Measurements from ENCODE around the gene AVP.

The AVP gene

GRCh38 chr20:3109350-3110302 lies 25.1 kb upstream of the AVP start:
- no peak for DNase-seq

- no peak for DNase-seq
These were observed 23.0 kb upstream of the AVP start for GRCh38 chr20:3107464-3108025.

- DNase-seq: no peak
These were observed 22.3 kb upstream of the AVP start for GRCh38 chr20:3106658-3107463.

- DNase-seq: no peak
These were observed 21.7 kb upstream of the AVP start for GRCh38 chr20:3106185-3106584.

GRCh38 chr20:3105256-3106137 lies 21.0 kb upstream of the AVP start:
- DNase-seq: no peak

- no peak for DNase-seq
These were observed 19.0 kb upstream of the AVP start for GRCh38 chr20:3103369-3104032.

GRCh38 chr20:3102575-3103368 lies 18.2 kb upstream of the AVP start:
- no peak for DNase-seq

GRCh38 chr20:3101737-3102574 lies 17.4 kb upstream of the AVP start:
- DNase-seq: no peak

GRCh38 chr20:3101251-3101650 lies 16.7 kb upstream of the AVP start:
- DNase-seq: no peak

GRCh38 chr20:3100480-3100879 lies 16.0 kb upstream of the AVP start:
- DNase-seq: no peak

- no peak for DNase-seq
These were observed 10.5 kb upstream of the AVP start for GRCh38 chr20:3094848-3095629.

- DNase-seq: no peak
These were observed 9.4 kb upstream of the AVP start for GRCh38 chr20:3093861-3094361.

- DNase-seq: no peak
These were observed 8.3 kb upstream of the AVP start for GRCh38 chr20:3092611-3093379.

- no peak for DNase-seq
These were observed 6.0 kb upstream of the AVP start for GRCh38 chr20:3090565-3090964.

- no peak for DNase-seq
These were observed 3.5 kb upstream of the AVP start for GRCh38 chr20:3088031-3088430.

GRCh38 chr20:3085571-3086072 lies 1.1 kb upstream of the AVP start:
- no peak for DNase-seq

GRCh38 chr20:3084986-3085360 lies 449 bp upstream of the AVP start:
- no peak for DNase-seq
